Ecto neural progenitor cell (in vitro differentiated cells): ENCODE measurements around the gene ARSG.
A peak's percentile ranks its signal among the peaks of the same experiment; 100 is the strongest.

Experiments
- DNase-seq: peaks from one replicate; pipeline ENCODE4 v3.0.0-alpha.2; 2018; ENCODE audit warnings: low spot score

The ARSG gene

GRCh38 chr17:68453991-68454665 lies 162.8 kb downstream of the ARSG start:
- DNase-seq, result no peak

- no peak for DNase-seq
These were observed 164.6 kb downstream of the ARSG start for GRCh38 chr17:68455901-68456338.

- DNase-seq, result peak; percentile 86
These were observed 165.3 kb downstream of the ARSG start for GRCh38 chr17:68456339-68457167.

- no peak for DNase-seq
These were observed 165.9 kb downstream of the ARSG start, which contains the start of gene WIPI1 for GRCh38 chr17:68457168-68457538. Gene WIPI1, minus strand, starts transcription at chr17:68457496. Its CDS starts 75 bp downstream, at chr17:68457421.

- DNase-seq, result peak; percentile 100
These were observed 166.4 kb downstream of the ARSG start for GRCh38 chr17:68457539-68458259.

- no peak for DNase-seq
These were observed 167.2 kb downstream of the ARSG start for GRCh38 chr17:68458260-68459036.

- DNase-seq, result no peak
These were observed 167.8 kb downstream of the ARSG start for GRCh38 chr17:68459037-68459639.

- DNase-seq, result no peak
These were observed 168.9 kb downstream of the ARSG start for GRCh38 chr17:68460146-68460545.

GRCh38 chr17:68460715-68461114 lies 169.4 kb downstream of the ARSG start:
- DNase-seq, result no peak

GRCh38 chr17:68461122-68461539 lies 169.8 kb downstream of the ARSG start:
- DNase-seq, result no peak

- DNase-seq, result no peak
These were observed 170.3 kb downstream of the ARSG start for GRCh38 chr17:68461589-68461988.

GRCh38 chr17:68462381-68463210 lies 171.3 kb downstream of the ARSG start:
- peak; percentile 80 for DNase-seq

- DNase-seq, result no peak
These were observed 172.1 kb downstream of the ARSG start for GRCh38 chr17:68463211-68464019.

- DNase-seq, result no peak
These were observed 177.0 kb downstream of the ARSG start for GRCh38 chr17:68468334-68468733.

- no peak for DNase-seq
These were observed 177.5 kb downstream of the ARSG start for GRCh38 chr17:68468788-68469187.
